H1 (cell line): ENCODE measurements around the gene PREB. TPM values are rescaled to one million over a fixed set of nuclear protein-coding genes. Genes with fewer than 3 reads are reported as not detected.

ENCODE experiments used
- CTCF ChIA-PET: fragments of 300-600 bp; sonication (Branson Sonifier 250); formaldehyde crosslinking; loops from one replicate; lab custom pipeline; 2021; ENCODE audit not compliant: partially characterized antibody; lab: Charles Lee
- POLR2A ChIA-PET: fragments of 300-600 bp; sonication (Branson Sonifier 250); formaldehyde crosslinking; loops from one replicate; lab custom pipeline; 2021; ENCODE audit warnings: inconsistent platforms; ENCODE audit not compliant: partially characterized antibody; lab: Charles Lee
- DNase-seq, 2 experiments: peaks; one replicate each; pipeline versions ENCODE4 v3.0.0 to v3.0.0-alpha.2; 2010 to 2022; ENCODE audit warnings: low spot score in 2 of 2, low read depth in 1 of 2, mixed read lengths in 1 of 2
- FAIRE-seq: peaks from 2 replicates; lab custom pipeline; 2011; peaks lifted over from hg19 to GRCh38; lab: Jason Lieb, UNC
- H2AFZ ChIP-seq: 2 replicates; pipeline ENCODE4 v1.8.1; 2012; ENCODE audit warnings: low read length, inconsistent platforms
- H2AK5ac ChIP-seq: 2 replicates; pipeline ENCODE4 v1.6.1; 2013; ENCODE audit warnings: low read depth, low read length
- H2BK120ac ChIP-seq: replicated peaks from 2 replicates; pipeline ENCODE3; 2013; ENCODE audit warnings: low read depth, low read length, inconsistent platforms
- H2BK12ac ChIP-seq: 2 replicates; pipeline ENCODE4 v1.6.1; 2013; ENCODE audit warnings: low read depth, low read length
- H2BK15ac ChIP-seq: 2 replicates; pipeline ENCODE4 v1.6.1; 2013; ENCODE audit warnings: low read length
- H2BK20ac ChIP-seq: 2 replicates; pipeline ENCODE4 v1.6.1; 2013; ENCODE audit warnings: low read length
- H2BK5ac ChIP-seq: 2 replicates; pipeline ENCODE4 v1.6.1; 2013; ENCODE audit warnings: low read depth, low read length
- H3K14ac ChIP-seq: 2 replicates; pipeline ENCODE4 v1.6.1; 2013; ENCODE audit warnings: inconsistent platforms; ENCODE audit not compliant: insufficient read length
- H3K18ac ChIP-seq: 2 replicates; pipeline ENCODE4 v1.6.1; 2013; ENCODE audit warnings: low read length; ENCODE audit errors: extremely low read depth
- H3K23ac ChIP-seq: 2 replicates; pipeline ENCODE4 v1.6.1; 2013; ENCODE audit warnings: inconsistent platforms; ENCODE audit not compliant: insufficient read length
- H3K23me2 ChIP-seq: 2 replicates; pipeline ENCODE4 v1.6.1; 2013; ENCODE audit warnings: low read depth, low read length
- H3K27ac ChIP-seq: 2 replicates; pipeline ENCODE4 v1.6.1; 2011; ENCODE audit warnings: low read depth, low read length, inconsistent platforms
- H3K27me3 ChIP-seq, 4 experiments: replicated peaks in 1 of 4; 1 replicate in 1 of 4; 2 replicates in 3 of 4; pipeline versions ENCODE4 v1.6.1 to v1.8.1; 2011 to 2013; ENCODE audit warnings: low read length in 3 of 4, mild to moderate bottlenecking in 3 of 4, inconsistent platforms in 2 of 4, mixed read lengths in 2 of 4, moderate library complexity in 1 of 4; ENCODE audit not compliant: control insufficient read depth in 3 of 4, insufficient read depth in 3 of 4; ENCODE audit errors: extremely low read depth in 1 of 4
- H3K36me3 ChIP-seq, 4 experiments: 2 replicates each; pipeline versions ENCODE4 v1.6.1 to v1.8.1; 2011 to 2013; ENCODE audit warnings: mild to moderate bottlenecking in 4 of 4, low read length in 3 of 4, moderate library complexity in 2 of 4, control low read depth in 1 of 4, inconsistent platforms in 1 of 4; ENCODE audit not compliant: insufficient read depth in 4 of 4, control insufficient read depth in 2 of 4
- H3K4ac ChIP-seq: replicated peaks from 2 replicates; pipeline ENCODE3; 2013; ENCODE audit warnings: low read length, low read depth, mixed read lengths, inconsistent platforms; ENCODE audit not compliant: insufficient read length
- H3K4me1 ChIP-seq, 4 experiments: replicated peaks in 1 of 4; 1 replicate in 1 of 4; 2 replicates in 3 of 4; pipeline versions ENCODE4 v1.6.1 to v1.8.1; 2011 to 2013; ENCODE audit warnings: low read length in 3 of 4, inconsistent platforms in 2 of 4, mixed read lengths in 1 of 4; ENCODE audit not compliant: insufficient read depth in 4 of 4, control insufficient read depth in 3 of 4
- H3K4me2 ChIP-seq, 2 experiments: 2 replicates each; pipeline versions ENCODE4 v1.6.1 to v1.8.1; 2011 to 2013; ENCODE audit warnings: low read depth in 2 of 2, low read length in 2 of 2, control low read depth in 1 of 2, inconsistent platforms in 1 of 2, mild to moderate bottlenecking in 1 of 2; ENCODE audit not compliant: insufficient read depth in 1 of 2
- H3K4me3 ChIP-seq, 4 experiments: fragments of 200-600, 300-600 bp in 1 of 4; sonication (generic), shearing (Covaris generic), sonication (Bioruptor Twin) in 1 of 4; 2 replicates each; pipeline versions ENCODE4 v1.5.1 to v1.8.1; 2011 to 2016; ENCODE audit warnings: low read length in 4 of 4, low read depth in 3 of 4, control low read depth in 2 of 4, inconsistent platforms in 2 of 4, mild to moderate bottlenecking in 2 of 4, mixed read lengths in 1 of 4, moderate library complexity in 1 of 4; ENCODE audit not compliant: insufficient read depth in 2 of 4; ENCODE audit errors: extremely low read depth in 1 of 4
- H3K56ac ChIP-seq: replicated peaks from 2 replicates; pipeline ENCODE3; 2013; ENCODE audit warnings: low read depth, mild to moderate bottlenecking, mixed read lengths, low read length, inconsistent platforms; ENCODE audit not compliant: insufficient read length
- H3K79me1 ChIP-seq: 2 replicates; pipeline ENCODE4 v1.6.1; 2013; ENCODE audit warnings: low read depth, low read length, control low read depth
- H3K79me2 ChIP-seq, 2 experiments: 2 replicates each; pipeline versions ENCODE4 v1.6.1 to v1.8.1; 2012 to 2013; ENCODE audit warnings: low read length in 2 of 2, mild to moderate bottlenecking in 2 of 2, inconsistent platforms in 1 of 2; ENCODE audit not compliant: insufficient read depth in 2 of 2, control insufficient read depth in 1 of 2
- H3K9ac ChIP-seq, 4 experiments: replicated peaks in 1 of 4; 1 replicate in 1 of 4; 2 replicates in 3 of 4; pipeline versions ENCODE4 v1.6.1 to v1.8.1; 2011 to 2013; ENCODE audit warnings: low read depth in 3 of 4, low read length in 3 of 4, control low read depth in 2 of 4, mild to moderate bottlenecking in 2 of 4, moderate library complexity in 2 of 4, inconsistent platforms in 1 of 4; ENCODE audit errors: extremely low read depth in 1 of 4
- H3K9me3 ChIP-seq, 2 experiments: 2 replicates each; pipeline versions ENCODE4 v1.6.1 to v1.8.1; 2012 to 2013; ENCODE audit warnings: mild to moderate bottlenecking in 2 of 2, moderate library complexity in 2 of 2, control low read depth in 1 of 2, inconsistent platforms in 1 of 2, low read depth in 1 of 2, low read length in 1 of 2, mixed read lengths in 1 of 2; ENCODE audit not compliant: insufficient read depth in 2 of 2
- H4K20me1 ChIP-seq, 2 experiments: replicated peaks in 1 of 2; 2 replicates each; pipeline versions ENCODE3 to v1.8.1; 2011 to 2013; ENCODE audit warnings: inconsistent platforms in 2 of 2, low read length in 2 of 2, mild to moderate bottlenecking in 1 of 2; ENCODE audit not compliant: insufficient read depth in 2 of 2, control insufficient read depth in 1 of 2
- H4K5ac ChIP-seq: 2 replicates; pipeline ENCODE4 v1.6.1; 2013; ENCODE audit warnings: low read length, low read depth, mixed read lengths, inconsistent platforms; ENCODE audit not compliant: insufficient read length
- H4K8ac ChIP-seq: 2 replicates; pipeline ENCODE4 v1.8.0; 2013; ENCODE audit warnings: mild to moderate bottlenecking, moderate library complexity, low read length, inconsistent platforms; ENCODE audit not compliant: insufficient read depth; ENCODE audit errors: extremely low read depth
- H4K91ac ChIP-seq: replicated peaks from 2 replicates; pipeline ENCODE3; 2013; ENCODE audit warnings: low read length, mixed read lengths, inconsistent platforms; ENCODE audit not compliant: insufficient read length
- E2F6 ChIP-seq: IDR thresholded peaks from 2 replicates; pipeline ENCODE4 v1.6.1; 2012; ENCODE audit warnings: inconsistent platforms
- EP300 ChIP-seq, 2 experiments: IDR thresholded peaks; 1 replicate in 1 of 2; 2 replicates in 1 of 2; pipeline ENCODE4 v1.6.1; 2011 to 2012; ENCODE audit warnings: low read depth in 2 of 2, low read length in 2 of 2, mild to moderate bottlenecking in 2 of 2, borderline replicate concordance in 1 of 2, inconsistent platforms in 1 of 2, moderate library complexity in 1 of 2
- KDM4A ChIP-seq: IDR thresholded peaks from one replicate; pipeline ENCODE4 v1.7.1; 2012; ENCODE audit warnings: low read depth, mild to moderate bottlenecking, moderate library complexity, low read length, inconsistent platforms; ENCODE audit not compliant: severe bottlenecking
- POU5F1 ChIP-seq: IDR thresholded peaks from 2 replicates; pipeline ENCODE4 v1.6.1; 2011; ENCODE audit warnings: low read depth, mild to moderate bottlenecking, low read length, moderate library complexity
- RBBP5 ChIP-seq: IDR thresholded peaks from 2 replicates; pipeline ENCODE4 v1.7.1; 2012; ENCODE audit warnings: low read depth, mild to moderate bottlenecking, inconsistent platforms, low read length, moderate library complexity, borderline replicate concordance
- USF2 ChIP-seq: IDR thresholded peaks from 2 replicates; pipeline ENCODE4 v1.6.1; 2011; ENCODE audit warnings: low read length, improper control_type of control experiment
- WGBS, 2 experiments: shearing (Covaris generic) in 1 of 2; methylation state at CpG; one replicate each; pipeline versions ENCODE4 v1.1.6 to v1.1.7; 2013 to 2015; ENCODE audit warnings: low lambda C conversion rate in 2 of 2, mixed read lengths in 2 of 2, inconsistent platforms in 1 of 2, low coverage in 1 of 2, missing lambda C conversion rate in 1 of 2; ENCODE audit not compliant: insufficient replicate concordance in 2 of 2, insufficient coverage in 1 of 2, insufficient read length in 1 of 2; ENCODE audit errors: extremely low coverage in 1 of 2, missing lambda C conversion rate in 1 of 2; 5-methylcytosine and 5-hydroxymethylcytosine counted together
- polyA plus RNA-seq, 7 experiments: library from polyadenylated mRNA; depleted of rRNA in 3 of 7; stranded (reverse) in 5 of 7; unstranded in 2 of 7; fragments of >200 nt in 5 of 7; fragments of 200-250 nt in 2 of 7; gene quantifications; 1 replicate in 5 of 7; 2 replicates in 1 of 7; 4 replicates in 1 of 7; pipeline versions ENCODE4 v1.2.1 to v1.2.3, GENCODE V29; 2011 to 2013; ENCODE audit warnings: missing spikeins in 2 of 7, mixed read lengths in 2 of 7
- total RNA-seq: library from RNA; stranded (reverse); fragmentation: NEBNext Ultra II Directional; extraction: Animal tissue kit (Norgen Biotek cat#: 25700); gene quantifications from 2 replicates; pipeline ENCODE4 v1.2.1, GENCODE V29; 2021

Gene PREB
- total and polyA plus RNA-seq, 2 of the 8 experiments (the other 6 are each of a cell fraction or from before 2014, with no cell fraction given) = 54.1 to 72.2 TPM

GRCh38 chr2:27081984-27082772, 52.3 kb downstream of the PREB start:
- FAIRE-seq = no peak
- Histone ChIP-seq H2BK12ac (0 out of 2 replicates have a peak overlapping the region, but pooled peaks have one; percentile 17), H3K9me3 (no peaks in the 10 kb centered on the region), H3K4me3 (no peak overlapping the region), H3K4me2 (no peak overlapping the region; a peak in 1 of 4 replicates), H2AFZ (no peak overlapping the region), H2BK20ac (no peak overlapping the region), H3K36me3 (no peaks in the 10 kb centered on the region), H4K8ac (peak overlapping the region; percentile 73), H2AK5ac (no peak overlapping the region), H2BK5ac (no peak overlapping the region), H2BK15ac (no peak overlapping the region), H3K9ac (no peak overlapping the region), H3K79me1 (no peaks in the 10 kb centered on the region), H3K14ac (no peak overlapping the region), H3K56ac (no peak overlapping the region), H3K27ac (no peak overlapping the region), H3K79me2 (no peaks in the 10 kb centered on the region), H3K23ac (no peak overlapping the region), H3K4me1 (peaks cover 0 to 28% (median 15%) of the 10 kb centered on the region in 4 experiments; a peak in 6 of 7 replicates), H4K20me1 (no peaks in the 10 kb centered on the region), H3K4ac (peak overlapping the region; percentile 65), H4K5ac (no peak overlapping the region), H3K27me3 (peaks cover 0 to 9% (median 4%) of the 10 kb centered on the region in 4 experiments; a peak in 2 of 7 replicates), H3K18ac (no peak overlapping the region), H3K23me2 (peaks cover 13% of the 10 kb centered on the region; the same call in 1 of the 2 replicates), H4K91ac (no peak overlapping the region), H2BK120ac (no peak overlapping the region)
- WGBS, 2 experiments = 93% methylated on average over 21 of the region's 38 CpGs; no CpG with 5 or more reads in 1 of the 2 experiments
- ChIA-PET CTCF (interaction anchor here (0.5 to 16.5 kb wide), 19 partner anchors 8 to 197 kb away, joined by 3 to 160 read pairs (median 4); partner anchors contain the start of genes AGBL5, OST4 and PREB), POLR2A (interaction anchor here (0.6 to 5.9 kb wide), 10 partner anchors 9 to 327 kb away, joined by 3 to 63 read pairs (median 6); partner anchors contain the start of genes AGBL5, ATRAID, GTF3C2 and OST4)
- no peak for DNase-seq
- TF ChIP-seq E2F6 (no peak), POU5F1 (no peak), EP300 (IDR thresholded peaks at IDR 0.05; ENCODE audit: borderline replicate concordance in 1 of 2, low read depth in 2 of 2, low read length in 2 of 2) (no peak), USF2 (no peak), KDM4A (no peak), RBBP5 (no peak)
